ENCODE measurements around the gene CCNDBP1.
A peak's percentile ranks its signal among the peaks of the same experiment; 100 is the strongest.
"Not testable (repeated sequence)": the region's sequence is repeated elsewhere in the genome, so short reads cannot be mapped to it uniquely, and the experiment has no call there.

CCNDBP1 gene, protein sequence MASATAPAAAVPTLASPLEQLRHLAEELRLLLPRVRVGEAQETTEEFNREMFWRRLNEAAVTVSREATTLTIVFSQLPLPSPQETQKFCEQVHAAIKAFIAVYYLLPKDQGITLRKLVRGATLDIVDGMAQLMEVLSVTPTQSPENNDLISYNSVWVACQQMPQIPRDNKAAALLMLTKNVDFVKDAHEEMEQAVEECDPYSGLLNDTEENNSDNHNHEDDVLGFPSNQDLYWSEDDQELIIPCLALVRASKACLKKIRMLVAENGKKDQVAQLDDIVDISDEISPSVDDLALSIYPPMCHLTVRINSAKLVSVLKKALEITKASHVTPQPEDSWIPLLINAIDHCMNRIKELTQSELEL

DNA sequence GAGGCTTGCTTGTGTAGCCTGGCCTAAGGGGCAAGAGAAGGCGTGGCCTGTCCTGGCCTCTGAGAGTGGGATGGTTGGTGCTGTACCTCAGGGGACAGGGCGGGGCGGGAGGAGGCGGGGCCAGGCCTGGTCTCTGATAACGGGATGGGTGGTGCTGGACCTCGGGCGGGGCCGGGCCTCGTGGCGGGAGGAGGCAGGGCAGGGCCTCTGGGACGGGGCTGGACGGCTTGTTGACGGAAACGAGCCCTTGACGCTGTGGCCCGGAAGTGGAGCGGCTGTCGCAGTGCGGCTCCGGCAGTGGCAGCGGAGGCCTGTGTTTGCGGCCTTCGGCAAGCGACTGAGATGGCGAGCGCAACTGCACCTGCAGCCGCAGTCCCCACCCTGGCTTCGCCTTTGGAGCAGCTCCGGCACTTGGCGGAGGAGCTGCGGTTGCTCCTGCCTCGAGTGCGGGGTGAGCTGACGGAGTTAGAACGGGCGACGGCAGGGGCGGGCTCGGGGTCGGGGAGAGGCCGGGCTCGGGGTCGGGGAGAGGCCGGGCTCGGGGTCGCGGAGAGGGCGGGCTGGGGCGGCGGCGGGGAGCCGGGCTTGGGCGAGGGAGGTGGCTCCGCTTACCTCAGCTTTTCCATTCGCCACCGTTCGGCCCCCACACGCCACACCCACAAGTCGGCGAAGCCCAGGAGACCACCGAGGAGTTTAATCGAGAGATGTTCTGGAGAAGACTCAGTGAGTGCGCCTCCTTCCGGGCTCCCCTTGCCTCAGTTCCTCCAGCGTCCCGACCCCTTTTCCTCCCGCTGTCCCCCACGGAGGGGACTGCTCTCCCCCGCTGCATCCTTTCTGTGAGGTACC, at the start of gene CCNDBP1:
Gene CCNDBP1, plus strand, starts transcription at position 247 of the 846 bp plus-strand sequence. Its CDS starts 96 bp downstream, at position 343.
- peak; percentile 72 to 83 for DNase-seq (ENCODE audit: low read depth in 2 of 2)

GRCh38 chr15:43143203-43143941, 41.8 kb upstream of the CCNDBP1 start:
- no peak for DNase-seq (ENCODE audit: low read depth in 2 of 2)

DNA sequence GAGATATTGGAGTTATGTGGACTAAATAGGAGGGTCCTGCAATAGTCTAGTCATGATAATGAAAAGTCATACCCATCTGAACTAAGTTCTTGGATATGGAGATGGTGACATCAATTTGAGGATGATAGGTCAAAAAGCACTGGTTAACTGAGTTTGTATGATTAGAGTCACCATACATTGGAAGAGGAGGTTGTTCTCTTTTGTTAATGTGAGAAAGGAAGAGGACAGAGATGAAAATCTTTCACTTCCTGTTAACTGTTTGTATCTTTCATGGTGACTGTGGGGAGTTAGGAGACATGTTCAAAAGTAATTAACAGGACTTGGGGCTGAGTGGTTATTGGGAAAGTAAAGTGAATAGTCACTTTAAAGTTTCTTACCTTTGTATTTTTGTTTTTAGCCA, 40.7 kb upstream of the CCNDBP1 start:
- DNase-seq (ENCODE audit: low read depth in 2 of 2), result no peak

DNA sequence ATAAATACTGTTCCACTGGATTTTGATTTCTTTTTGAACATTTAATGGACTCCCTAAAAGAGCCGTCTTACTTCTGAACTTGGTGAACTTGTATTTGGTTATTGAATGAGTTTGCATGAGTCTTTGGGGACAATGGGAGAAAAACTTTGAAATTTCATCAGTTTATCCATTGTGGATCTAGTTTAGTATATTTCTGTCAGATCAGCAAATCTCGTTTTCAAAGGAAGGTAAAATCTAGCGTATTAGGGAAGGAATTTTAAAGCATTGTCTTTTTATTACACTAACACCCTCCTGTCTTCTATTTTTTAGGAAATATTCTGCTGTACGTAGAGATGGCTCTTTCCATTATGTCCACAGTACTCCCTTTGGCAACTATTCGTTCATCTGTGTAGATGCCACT, 39.0 kb upstream of the CCNDBP1 start:
- DNase-seq (ENCODE audit: low read depth in 2 of 2), result no peak

DNA sequence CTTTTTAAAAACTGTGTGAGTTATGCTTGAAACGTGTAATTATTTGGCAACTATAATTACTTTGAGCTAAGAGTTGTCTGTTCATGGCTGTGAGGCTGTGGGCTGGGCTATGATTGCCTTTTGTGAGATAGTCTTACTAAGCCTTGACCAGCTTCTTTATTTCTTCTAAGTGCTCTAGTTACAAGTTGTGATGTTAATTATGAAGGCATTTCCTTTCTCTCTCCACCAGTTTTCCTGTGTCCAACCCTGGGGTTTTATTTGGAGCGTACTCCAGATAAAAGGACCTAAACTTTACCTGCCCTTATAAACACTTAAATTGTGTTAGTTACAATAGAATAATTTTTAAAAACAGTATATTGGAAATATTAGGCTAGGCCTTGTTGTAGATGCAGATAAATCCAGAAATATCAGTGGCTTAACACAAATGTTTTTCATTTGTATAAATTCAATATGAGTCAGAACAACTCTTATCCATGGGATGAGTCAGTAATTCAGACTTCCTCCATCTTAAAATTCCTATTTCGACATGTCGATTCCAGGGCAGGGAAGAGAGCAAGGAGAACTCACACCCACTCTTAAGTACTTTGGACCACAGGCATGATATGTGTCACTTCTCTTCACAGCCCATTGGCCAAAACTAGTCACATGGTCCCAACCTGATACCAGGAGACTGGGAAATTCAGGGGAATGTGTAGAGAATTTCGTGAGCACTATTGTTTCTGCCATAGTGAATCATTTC, 34.8 kb upstream of the CCNDBP1 start:
- DNase-seq (ENCODE audit: low read depth in 2 of 2), result no peak

DNA sequence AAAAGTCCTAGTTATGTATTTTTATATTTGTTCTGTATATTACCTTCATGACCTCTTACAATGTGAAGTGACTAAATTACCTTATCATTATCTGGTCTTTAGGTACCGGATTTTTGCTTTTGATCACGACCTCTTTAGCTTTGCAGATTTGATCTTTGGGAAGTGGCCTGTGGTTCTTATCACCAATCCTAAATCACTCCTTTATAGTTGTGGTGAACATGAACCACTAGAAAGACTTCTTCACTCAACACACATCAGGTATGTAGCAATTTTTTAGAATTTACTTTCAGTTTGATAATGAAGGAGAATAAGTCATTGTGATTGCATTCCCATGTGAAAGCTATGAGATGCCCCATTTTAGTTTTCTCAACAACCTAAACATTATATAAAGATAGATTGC, 33.5 kb upstream of the CCNDBP1 start:
- DNase-seq (ENCODE audit: low read depth in 2 of 2), result no peak

- no peak for DNase-seq (ENCODE audit: low read depth in 2 of 2)
Observed at GRCh38 chr15:43153269-43153668, 31.9 kb upstream of the CCNDBP1 start.

DNA sequence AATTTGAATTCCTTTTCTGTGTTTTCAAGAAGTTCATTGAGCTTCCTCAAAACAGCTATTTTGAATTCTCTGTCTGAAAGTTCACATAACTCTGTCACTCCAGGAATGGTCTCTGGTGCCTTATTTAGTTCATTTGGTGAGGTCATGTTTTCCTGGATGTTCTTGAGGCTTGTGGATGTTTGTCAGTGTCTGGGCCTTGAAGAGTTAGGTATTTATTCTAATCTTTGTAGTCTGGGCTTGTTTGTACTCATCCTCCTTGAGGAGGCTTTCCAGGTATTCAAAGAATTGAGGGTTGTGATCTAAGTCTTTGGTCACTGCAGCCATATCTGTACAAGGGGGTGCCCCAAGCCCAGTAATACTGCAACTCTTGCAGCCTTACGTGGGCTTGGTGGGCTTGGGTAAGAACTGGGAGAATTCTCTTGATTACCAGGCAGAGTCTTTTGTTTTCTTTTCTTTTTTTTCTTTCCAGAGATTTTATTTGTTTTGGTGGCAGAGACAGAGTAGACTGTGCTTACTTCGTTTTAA, 19.3 kb upstream of the CCNDBP1 start:
- no peak for DNase-seq (ENCODE audit: low read depth in 2 of 2)

DNA sequence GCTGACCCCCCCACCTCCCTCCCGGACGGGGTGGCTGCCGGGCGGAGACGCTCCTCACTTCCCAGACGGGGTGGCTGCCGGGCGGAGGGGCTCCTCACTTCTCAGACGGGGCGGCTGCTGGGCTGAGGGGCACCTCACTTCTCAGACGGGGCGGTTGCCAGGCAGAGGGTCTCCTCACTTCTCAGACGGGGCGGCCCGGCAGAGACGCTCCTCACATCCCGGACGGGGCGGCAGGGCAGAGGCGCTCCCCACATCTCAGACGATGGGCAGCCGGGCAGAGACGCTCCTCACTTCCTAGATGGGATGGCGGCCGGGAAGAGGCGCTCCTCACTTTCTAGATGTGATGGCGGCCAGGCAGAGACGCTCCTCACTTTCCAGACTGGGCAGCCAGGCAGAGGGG, 17.9 kb upstream of the CCNDBP1 start:
- DNase-seq (ENCODE audit: low read depth in 2 of 2), result not testable (repeated sequence)

- no peak for DNase-seq (ENCODE audit: low read depth in 2 of 2)
Observed at GRCh38 chr15:43168192-43169107, 16.8 kb upstream of the CCNDBP1 start.

GRCh38 chr15:43169888-43170287, 15.3 kb upstream of the CCNDBP1 start:
- DNase-seq (ENCODE audit: low read depth in 2 of 2), result no peak

- DNase-seq (ENCODE audit: low read depth in 2 of 2), result not testable (repeated sequence)
Observed at GRCh38 chr15:43175656-43176309, 9.4 kb upstream of the CCNDBP1 start.

DNA sequence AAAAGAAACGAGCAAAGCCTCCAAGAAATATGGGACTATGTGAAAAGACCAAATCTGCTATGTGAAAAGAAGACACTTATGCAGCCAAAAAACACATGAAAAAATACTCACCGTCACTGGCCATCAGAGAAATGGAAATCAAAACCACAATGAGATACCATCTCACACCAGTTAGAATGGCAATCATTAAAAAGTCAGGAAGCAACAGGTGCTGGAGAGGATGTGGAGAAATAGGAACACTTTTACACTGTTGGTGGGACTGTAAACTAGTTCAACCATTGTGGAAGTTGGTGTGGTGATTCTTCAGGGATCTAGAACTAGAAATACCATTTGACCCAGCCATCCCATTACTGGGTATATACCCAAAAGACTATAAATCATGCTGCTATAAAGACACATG, 8.1 kb upstream of the CCNDBP1 start:
- not testable (repeated sequence) for DNase-seq (ENCODE audit: low read depth in 2 of 2)

DNA sequence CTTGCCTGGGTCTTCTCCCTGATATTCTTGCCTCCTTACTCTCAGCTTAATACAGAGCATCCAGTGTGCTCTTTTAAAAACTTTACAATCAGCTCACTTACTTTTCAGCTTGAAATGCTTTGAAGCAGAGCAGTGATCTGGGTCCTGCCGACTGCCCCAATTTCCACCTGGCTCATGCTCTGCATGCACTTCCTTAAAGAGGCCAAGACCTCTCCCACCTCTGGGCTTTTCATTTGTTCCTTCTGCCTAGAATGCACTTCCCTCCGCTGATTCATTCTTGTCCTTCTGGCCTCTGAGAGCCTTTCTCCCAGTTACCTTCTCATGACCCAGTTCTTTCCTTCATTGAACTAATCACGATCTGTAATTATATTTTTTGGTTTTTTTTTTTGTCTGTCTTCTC, 1.9 kb upstream of the CCNDBP1 start:
- DNase-seq (ENCODE audit: low read depth in 2 of 2), result no peak

GRCh38 chr15:43184407-43185124, 637 bp upstream of the CCNDBP1 start:
- DNase-seq (ENCODE audit: low read depth in 2 of 2), result no peak

GRCh38 chr15:43186003-43186353, 775 bp downstream of the CCNDBP1 start:
- no peak for DNase-seq (ENCODE audit: low read depth in 2 of 2)

DNA sequence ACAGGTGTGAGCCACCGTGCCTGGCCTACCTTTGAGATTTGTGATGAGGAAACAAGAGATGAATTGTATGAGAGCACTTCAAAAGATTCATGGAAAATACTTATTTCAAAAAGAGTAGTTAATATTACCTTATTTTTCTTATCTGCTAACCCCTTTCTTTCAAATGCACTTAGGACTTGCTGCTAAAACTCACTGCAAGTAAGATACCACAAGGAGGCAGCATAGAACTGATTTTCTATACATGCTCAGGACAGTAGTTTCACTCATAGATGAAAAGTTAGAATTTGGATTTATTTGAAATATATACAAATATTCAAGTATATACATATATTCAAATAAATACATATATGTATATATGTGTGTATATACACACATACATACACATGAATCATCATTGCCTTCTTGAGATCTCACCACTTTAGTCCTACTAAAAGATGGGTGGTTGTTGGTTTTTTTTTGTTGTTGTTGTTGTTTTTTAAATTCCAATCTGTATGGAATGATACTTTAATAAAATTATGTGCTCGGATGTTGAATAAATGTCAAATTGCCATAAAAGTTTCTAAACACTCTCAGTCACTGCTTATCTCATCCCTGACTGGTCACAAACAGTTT, 2.4 kb downstream of the CCNDBP1 start:
- DNase-seq (ENCODE audit: low read depth in 2 of 2), result no peak

DNA sequence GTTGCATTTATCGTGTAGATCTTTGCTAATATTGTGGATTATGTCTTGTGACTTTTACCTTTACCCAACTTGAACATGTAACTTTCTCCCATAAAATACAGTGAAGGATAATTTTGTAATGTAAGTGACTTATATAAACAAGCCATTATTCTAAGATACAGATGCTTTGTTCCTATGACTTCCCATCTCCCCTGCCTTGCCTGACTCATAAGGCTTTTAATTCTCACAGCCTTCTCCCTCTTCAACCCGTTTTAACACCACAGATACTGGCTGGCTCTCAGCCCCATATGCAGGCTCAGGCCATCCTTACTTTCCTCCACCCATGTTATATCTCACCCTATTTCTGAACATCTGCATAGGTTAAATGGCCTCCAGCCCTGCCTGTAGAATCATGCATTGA, 4.1 kb downstream of the CCNDBP1 start:
- no peak for DNase-seq (ENCODE audit: low read depth in 2 of 2)

DNA sequence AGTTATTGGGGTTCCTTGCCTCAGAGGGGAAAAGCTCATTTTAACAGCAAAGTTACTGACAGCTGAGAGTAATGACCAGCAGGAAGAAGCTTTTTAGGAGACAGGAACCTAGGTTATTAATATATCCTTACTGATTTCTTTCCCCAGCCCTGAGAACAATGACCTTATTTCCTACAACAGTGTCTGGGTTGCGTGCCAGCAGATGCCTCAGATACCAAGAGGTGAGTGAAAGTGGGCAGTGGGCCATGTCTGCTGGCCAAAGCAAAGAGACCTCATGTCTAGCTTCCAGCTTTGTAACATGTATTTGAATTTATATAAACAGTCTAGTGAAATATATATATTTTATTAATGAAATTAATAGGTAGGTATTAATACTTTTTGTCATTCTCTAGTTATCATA, 5.0 kb downstream of the CCNDBP1 start:
- DNase-seq (ENCODE audit: low read depth in 2 of 2), result no peak
